Measurements from ENCODE around the gene PSPN.
"Not testable (repeated sequence)": the region's sequence is repeated elsewhere in the genome, so short reads cannot be mapped to it uniquely, and the experiment has no call there.

PSPN gene

GRCh38 chr19:6402837-6403608 is 27.3 kb upstream of the PSPN start:
- DNase-seq, result peak in 11 of 14 donors; percentile 3 to 73 (median 33)

- no peak for DNase-seq
Observed at GRCh38 chr19:6402058-6402457, 26.3 kb upstream of the PSPN start.

- DNase-seq, result not testable (repeated sequence)
Observed at GRCh38 chr19:6400062-6400944, 24.6 kb upstream of the PSPN start.

DNA sequence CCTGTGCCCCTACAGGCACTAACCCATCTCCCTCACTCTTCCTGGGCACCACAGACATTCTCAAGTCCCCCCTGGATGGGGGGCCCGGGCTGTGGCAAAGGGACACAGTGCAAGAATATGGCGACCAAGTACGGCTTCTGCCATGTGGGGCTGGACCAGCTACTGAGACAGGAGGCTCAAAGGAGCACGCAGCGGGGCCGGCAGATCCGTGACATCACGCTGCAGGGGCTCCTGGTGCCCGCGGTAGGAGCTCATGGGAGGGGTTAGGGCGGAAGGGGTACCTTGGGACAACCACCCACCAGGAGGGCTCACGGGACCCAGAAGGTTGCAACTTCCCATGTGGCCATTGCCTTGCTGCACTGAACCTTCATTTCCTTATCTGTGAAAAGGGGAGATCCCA is 20.6 kb upstream of the PSPN start:
- DNase-seq, result no peak

- no peak for DNase-seq
Observed at GRCh38 chr19:6394831-6395230, 19.1 kb upstream of the PSPN start.

- no peak for DNase-seq
Observed at GRCh38 chr19:6393983-6394412, 18.3 kb upstream of the PSPN start.

DNA sequence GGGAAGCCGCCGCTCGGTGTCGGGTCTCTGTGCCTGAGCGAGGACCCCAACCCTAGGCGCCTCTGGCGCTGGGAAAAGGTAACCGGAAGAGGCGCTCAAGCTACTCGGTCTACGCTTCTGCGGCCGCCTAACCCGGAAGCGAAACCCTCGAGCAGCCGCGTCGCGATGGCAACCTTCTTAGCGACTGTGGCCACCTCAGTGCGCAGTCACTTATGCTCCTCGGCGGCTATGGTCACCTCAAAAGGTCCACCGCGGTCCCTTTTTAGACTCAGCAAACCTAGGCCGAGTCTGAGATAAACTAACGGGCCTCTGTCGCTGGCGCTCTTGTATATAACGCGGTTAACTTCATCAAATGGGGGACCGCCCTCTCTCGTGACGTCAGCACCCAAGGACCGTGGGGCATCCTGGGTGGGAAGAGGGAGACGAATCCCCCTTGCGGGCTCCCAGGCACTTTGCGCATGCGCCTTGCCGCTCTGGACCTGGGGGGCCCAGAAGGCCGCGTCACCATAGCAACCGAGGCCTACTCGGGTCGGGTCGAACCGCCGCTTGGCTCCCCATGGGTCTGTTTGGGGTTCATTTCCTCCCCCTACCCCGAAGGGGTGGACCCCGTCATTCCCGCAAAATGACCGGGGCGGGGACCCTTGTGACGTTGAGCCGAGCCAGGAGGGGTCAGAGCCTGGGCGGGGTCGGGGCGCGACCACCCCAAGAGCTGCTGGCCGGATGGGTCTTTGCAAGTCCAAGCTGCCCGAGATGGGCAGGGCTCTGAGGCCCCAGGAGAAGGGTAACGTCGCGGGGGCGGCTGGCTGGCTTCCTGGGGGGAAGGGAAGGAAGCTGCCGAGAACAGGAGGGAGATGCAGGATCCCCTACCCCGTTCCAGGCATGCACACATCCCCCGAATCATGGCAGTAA is 17.6 kb upstream of the PSPN start, which contains the start of gene GTF2F1:
Gene GTF2F1 (minus strand): TSS at position 91 of the 909 bp plus-strand sequence. CDS start 169 bp downstream, outside the sequence.
- DNase-seq, result peak; percentile 74 to 99 (median 94)

DNA sequence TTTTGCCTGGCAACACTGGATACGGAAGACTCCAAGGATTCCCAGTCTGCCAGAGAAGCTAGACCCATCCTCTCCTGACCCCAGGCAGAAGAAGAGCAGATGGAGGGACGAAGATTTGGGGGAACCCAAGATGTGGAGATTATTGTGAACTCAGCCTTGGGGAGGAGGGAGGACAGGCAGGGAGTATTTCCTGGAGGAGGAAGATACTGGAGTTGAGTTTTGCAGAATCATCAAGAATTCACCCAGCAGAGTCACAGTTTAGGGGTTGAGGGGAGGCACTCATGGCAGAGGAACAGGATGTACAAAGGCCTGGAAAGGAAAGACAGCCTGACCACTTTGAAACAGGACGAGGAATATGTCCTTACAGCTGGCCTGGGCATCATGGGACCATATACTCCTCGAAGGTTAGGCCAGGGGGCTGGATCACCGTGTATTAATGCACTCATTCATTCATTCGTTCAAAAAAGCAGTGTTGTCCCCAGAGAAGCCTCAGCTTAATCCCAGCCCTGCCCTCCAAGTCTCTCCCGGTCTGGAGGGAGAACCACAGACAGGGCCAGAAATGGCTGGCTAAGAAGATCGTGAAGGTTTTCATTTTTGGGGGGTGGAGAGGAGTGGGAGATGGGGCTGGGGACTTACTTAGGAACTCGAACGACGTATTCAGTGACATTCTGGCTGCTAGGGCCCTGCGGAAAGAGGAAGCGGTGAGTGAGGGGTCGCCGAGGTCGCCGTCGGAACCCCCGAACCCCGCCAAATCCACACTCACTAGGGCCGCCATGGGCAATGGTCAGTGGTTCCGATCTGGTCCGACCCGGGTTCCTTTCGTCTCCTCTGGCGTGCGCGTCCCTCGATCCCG is 16.7 kb upstream of the PSPN start:
- no peak for DNase-seq

GRCh38 chr19:6387372-6387771 is 11.6 kb upstream of the PSPN start:
- no peak for DNase-seq

DNA sequence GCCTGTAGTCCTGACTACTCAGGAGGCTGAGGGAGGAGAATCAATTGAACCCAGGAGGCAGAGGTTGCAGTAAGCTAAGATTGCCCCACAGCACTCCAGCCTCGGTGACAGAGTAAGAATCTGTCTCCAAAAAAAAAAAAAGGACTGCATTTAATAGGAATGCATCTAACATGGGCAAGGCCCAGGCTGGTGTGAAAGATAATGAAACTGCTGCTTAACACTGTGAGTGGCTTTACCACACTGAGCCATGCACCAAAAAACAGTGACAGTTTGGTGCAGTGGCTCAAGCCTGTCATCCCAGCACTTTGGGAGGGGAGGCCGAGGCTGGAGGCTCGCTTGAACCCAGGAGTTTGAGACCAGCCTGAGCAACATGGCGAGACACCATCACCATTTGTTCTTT is 8.6 kb upstream of the PSPN start:
- DNase-seq, result no peak

DNA sequence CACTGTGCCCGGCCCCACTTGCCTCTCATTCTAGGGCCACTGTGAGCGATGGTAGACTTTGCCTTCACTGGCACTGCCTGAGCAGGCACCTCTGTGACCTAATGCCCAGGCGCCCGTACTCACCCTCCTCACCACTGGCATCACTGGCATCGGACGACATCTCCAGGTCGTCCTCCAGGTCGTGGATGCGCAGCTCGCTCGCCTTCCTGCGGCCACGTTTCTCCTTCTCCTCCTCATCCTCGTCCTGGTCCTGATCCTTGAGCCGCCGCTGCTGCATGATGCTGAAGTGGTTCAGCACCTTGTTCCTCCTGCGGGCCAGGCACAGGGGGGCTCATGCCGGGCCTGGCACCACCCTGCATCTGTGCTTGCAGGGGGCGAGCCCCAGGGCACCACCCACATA is 7.5 kb upstream of the PSPN start:
- DNase-seq, result no peak

DNA sequence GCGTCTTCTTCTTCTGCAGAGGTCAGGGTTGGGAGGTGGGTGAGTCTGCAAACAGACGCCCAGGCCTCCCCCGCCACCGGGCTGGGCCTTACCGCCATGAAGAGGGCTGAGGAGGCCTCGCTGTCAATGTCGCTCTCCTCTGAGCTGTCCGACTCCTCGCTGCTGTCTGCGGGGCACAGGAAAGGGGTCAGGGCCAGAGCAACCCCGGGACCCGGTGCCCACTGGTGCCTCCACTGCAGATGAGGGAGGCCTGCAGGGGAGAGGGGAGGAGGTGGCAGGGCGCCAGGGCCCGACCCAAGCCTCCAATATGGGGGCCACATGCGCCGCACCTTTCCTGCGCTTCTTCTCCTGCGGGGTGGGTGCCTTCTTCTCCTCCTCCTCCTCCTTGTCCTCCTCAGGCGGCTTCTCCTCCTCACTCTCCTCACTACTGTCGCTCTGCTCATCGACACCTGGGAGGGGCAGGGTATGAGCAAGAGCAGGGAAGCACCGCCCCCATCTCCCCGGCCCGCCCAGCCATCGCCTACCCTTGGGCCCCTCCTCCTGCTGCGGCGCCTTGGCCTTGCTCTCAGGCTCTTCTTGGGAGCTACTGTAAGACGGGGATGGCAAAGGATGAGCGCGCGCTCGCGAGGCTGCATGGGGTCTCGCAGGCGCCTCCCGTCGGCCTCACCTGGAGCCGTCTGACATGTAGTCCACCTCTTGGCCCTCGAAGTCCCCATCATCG is 5.5 kb upstream of the PSPN start:
- no peak for DNase-seq

GRCh38 chr19:6379744-6380143 is 4.0 kb upstream of the PSPN start:
- no peak for DNase-seq

- DNase-seq, result peak in 3 of 14 donors; percentile 6 to 93 (median 18)
Observed at GRCh38 chr19:6378486-6378885, 2.8 kb upstream of the PSPN start.

- peak in 1 of 14 donors; percentile 82 for DNase-seq
Observed at GRCh38 chr19:6378041-6378440, 2.3 kb upstream of the PSPN start.

GRCh38 chr19:6376512-6377190 is 918 bp upstream of the PSPN start:
- DNase-seq, result no peak

DNA sequence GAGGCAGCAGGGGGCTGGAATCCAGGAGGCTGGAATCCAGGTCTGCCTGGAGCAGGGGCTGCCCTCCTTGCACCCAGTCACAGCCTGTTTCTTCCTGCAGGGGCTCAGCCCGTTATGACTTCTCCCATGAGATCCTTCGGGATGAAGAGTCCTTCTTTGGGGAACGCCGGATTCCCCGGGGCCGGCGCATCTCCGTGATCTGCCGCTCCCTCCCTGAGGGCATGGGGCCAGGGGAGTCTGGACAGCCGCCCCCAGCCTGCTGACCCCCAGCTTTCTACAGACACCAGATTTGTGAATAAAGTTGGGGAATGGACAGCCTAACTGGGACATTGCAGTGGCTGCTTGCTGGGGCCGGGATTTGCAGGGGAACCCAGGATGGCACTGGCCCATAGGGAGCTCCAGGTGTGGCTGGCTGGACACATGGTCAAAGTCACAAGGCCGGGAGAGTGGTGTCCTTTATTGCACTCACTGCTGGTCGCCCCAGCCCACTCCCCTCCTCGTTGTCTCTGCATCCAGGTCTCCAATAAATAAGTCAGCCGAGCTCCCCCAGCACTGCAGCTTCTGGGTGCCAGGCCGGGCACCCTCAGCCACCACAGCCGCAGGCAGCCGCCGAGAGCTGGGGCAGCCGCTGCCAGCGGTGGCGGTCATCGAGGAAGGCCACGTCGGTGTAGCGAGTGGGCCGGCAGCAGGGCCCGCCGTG is 872 bp downstream of the PSPN start:
- DNase-seq, result peak in 1 of 14 donors; percentile 40

DNA sequence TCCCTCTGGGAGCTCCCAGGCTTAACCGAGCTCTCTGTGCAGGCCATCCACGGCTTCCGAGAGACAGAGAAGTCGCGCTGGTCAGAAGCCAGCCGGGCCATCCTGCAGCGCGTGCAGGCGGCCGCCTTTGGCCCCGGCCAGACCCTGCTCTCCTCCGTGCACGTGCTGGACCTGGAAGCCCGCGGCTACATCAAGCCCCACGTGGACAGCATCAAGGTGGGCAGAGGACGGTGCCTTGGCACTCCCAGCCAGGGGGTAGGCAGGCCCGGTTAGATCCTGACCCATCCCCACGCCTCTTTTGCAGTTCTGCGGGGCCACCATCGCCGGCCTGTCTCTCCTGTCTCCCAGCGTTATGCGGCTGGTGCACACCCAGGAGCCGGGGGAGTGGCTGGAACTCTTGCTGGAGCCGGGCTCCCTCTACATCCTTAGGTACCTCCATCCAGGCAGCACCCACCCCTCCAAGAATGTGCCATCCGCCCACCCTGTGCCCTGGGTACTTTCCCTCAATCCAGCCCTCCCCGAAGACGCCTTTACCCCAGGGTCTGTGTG is 1.5 kb downstream of the PSPN start:
- peak in 1 of 14 donors; percentile 47 for DNase-seq

DNA sequence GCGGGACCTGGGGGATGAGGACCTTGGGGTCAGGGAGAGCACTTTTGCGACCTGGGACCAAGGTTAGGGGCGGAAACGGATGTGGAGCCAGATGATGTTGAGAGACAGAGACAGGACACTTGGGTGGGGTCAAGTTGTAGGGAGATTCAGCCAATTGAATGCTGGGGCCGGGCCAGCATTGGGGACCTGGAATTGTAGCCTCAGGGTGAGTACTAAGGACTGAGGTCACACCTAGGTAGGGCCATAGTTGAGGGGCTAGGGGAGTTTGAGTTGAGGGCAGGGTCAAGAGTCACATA is 2.0 kb downstream of the PSPN start:
- no peak for DNase-seq
